HepG2 (cell line): ENCODE measurements around the gene THADA. TPM values are rescaled to one million over a fixed set of nuclear protein-coding genes. Genes with fewer than 3 reads are reported as not detected.
A peak's percentile ranks its signal among the peaks of the same experiment; 100 is the strongest.

ENCODE experiments used
- ARID2 ChIP-seq: sonication (generic); formaldehyde crosslinking; IDR thresholded peaks from 2 replicates; pipeline ENCODE4 v1.8.1; 2022; ENCODE audit warnings: mild to moderate bottlenecking, missing genetic modification reagents, borderline replicate concordance
- ASH2L ChIP-seq: fragments of 300-600, 200-600 bp; sonication (generic); IDR thresholded peaks from 2 replicates; pipeline ENCODE4 v1.7.0; 2017; ENCODE audit warnings: low read depth, mild to moderate bottlenecking, moderate library complexity, mixed read lengths, low read length; ENCODE audit not compliant: insufficient read length
- BRCA1 ChIP-seq: sonication (generic); formaldehyde crosslinking; IDR thresholded peaks from 2 replicates; pipeline ENCODE4 v1.4.0; 2020; ENCODE audit warnings: missing genetic modification reagents
- CSRNP2 ChIP-seq: sonication (generic); formaldehyde crosslinking; conservative IDR thresholded peaks from 2 replicates; pipeline ENCODE4 v1.8.0; 2022; ENCODE audit warnings: low read depth, missing genetic modification reagents
- GMEB1 ChIP-seq: sonication (generic); formaldehyde crosslinking; IDR thresholded peaks from 2 replicates; pipeline ENCODE4 v1.5.1; 2020; ENCODE audit warnings: missing genetic modification reagents, mild to moderate bottlenecking, borderline replicate concordance
- KAT2B ChIP-seq: fragments of 150-350 bp; IDR thresholded peaks from 2 replicates; pipeline ENCODE4 v1.6.1; 2014; ENCODE audit warnings: low read depth, low read length, borderline replicate concordance
- MAX ChIP-seq: IDR thresholded peaks from 2 replicates; pipeline ENCODE4 v1.6.1; 2012; ENCODE audit warnings: inconsistent platforms
- MIER2 ChIP-seq: IDR thresholded peaks from 2 replicates; pipeline ENCODE4 v1.6.1; 2016; ENCODE audit warnings: missing biosample characterization, missing genetic modification reagents
- NFYB ChIP-seq: sonication (generic); formaldehyde crosslinking; IDR thresholded peaks from 2 replicates; pipeline ENCODE4 v1.4.0; 2020; ENCODE audit warnings: missing genetic modification reagents
- NR2F2 ChIP-seq: IDR thresholded peaks from 2 replicates; pipeline ENCODE4 v1.6.1; 2012; ENCODE audit warnings: low read depth, inconsistent platforms, borderline replicate concordance
- ONECUT2 ChIP-seq: sonication (generic); formaldehyde crosslinking; IDR thresholded peaks from 2 replicates; pipeline ENCODE4 v1.4.0; 2020; ENCODE audit warnings: missing genetic modification reagents
- PPARG ChIP-seq: conservative IDR thresholded peaks from 2 replicates; pipeline ENCODE4 v1.6.1; 2016; ENCODE audit warnings: missing biosample characterization, missing genetic modification reagents
- SMAD9 ChIP-seq: sonication (generic); formaldehyde crosslinking; IDR thresholded peaks from 2 replicates; pipeline ENCODE4 v1.5.1; 2020; ENCODE audit warnings: mild to moderate bottlenecking, missing genetic modification reagents
- SP1 ChIP-seq, 2 experiments: fragments of 450-650 bp in 1 of 2; sonication (generic) in 1 of 2; formaldehyde crosslinking in 1 of 2; IDR thresholded peaks; 2 replicates each; pipeline versions ENCODE4 v1.4.0 to v1.6.1; 2016 to 2020; ENCODE audit warnings: missing genetic modification reagents in 1 of 2
- THAP7 ChIP-seq: sonication (generic); formaldehyde crosslinking; IDR thresholded peaks from 2 replicates; pipeline ENCODE4 v1.8.1; 2023; ENCODE audit warnings: mild to moderate bottlenecking, missing genetic modification reagents
- U2AF2 ChIP-seq: fragments of 200-400 bp; formaldehyde crosslinking; IDR thresholded peaks from 2 replicates; pipeline ENCODE4 v1.6.1; 2017; ENCODE audit warnings: low read depth, mild to moderate bottlenecking, low read length
- ZBTB3 ChIP-seq: sonication (generic); formaldehyde crosslinking; IDR thresholded peaks from 2 replicates; pipeline ENCODE4 v1.4.0; 2020; ENCODE audit warnings: low read depth, mild to moderate bottlenecking, moderate library complexity, missing genetic modification reagents, borderline replicate concordance
- ZBTB44 ChIP-seq: sonication (generic); formaldehyde crosslinking; IDR thresholded peaks from 2 replicates; pipeline ENCODE4 v1.4.0; 2020; ENCODE audit warnings: missing genetic modification reagents
- ZMAT5 ChIP-seq: sonication (generic); formaldehyde crosslinking; IDR thresholded peaks from 2 replicates; pipeline ENCODE4 v1.5.0; 2020; ENCODE audit warnings: mild to moderate bottlenecking, low read depth, missing genetic modification reagents, borderline replicate concordance
- ZNF20 ChIP-seq: sonication (generic); formaldehyde crosslinking; IDR thresholded peaks from 2 replicates; pipeline ENCODE4 v1.4.0; 2020; ENCODE audit warnings: mild to moderate bottlenecking, moderate library complexity, missing genetic modification reagents
- ZNF256 ChIP-seq: sonication (generic); formaldehyde crosslinking; conservative IDR thresholded peaks from 2 replicates; pipeline ENCODE4 v1.4.0; 2020; ENCODE audit warnings: missing genetic modification reagents
- ZNF333 ChIP-seq: sonication (generic); formaldehyde crosslinking; IDR thresholded peaks from 2 replicates; pipeline ENCODE4 v1.4.0; 2020; ENCODE audit warnings: mild to moderate bottlenecking, missing genetic modification reagents, borderline replicate concordance
- ZNF354B ChIP-seq: sonication (generic); formaldehyde crosslinking; IDR thresholded peaks from 2 replicates; pipeline ENCODE4 v1.8.0; 2022; ENCODE audit warnings: mild to moderate bottlenecking, missing genetic modification reagents
- ZNF382 ChIP-seq: sonication (generic); formaldehyde crosslinking; IDR thresholded peaks from 2 replicates; pipeline ENCODE4 v1.5.0; 2020; ENCODE audit warnings: missing genetic modification reagents, mild to moderate bottlenecking, borderline replicate concordance
- ZNF558 ChIP-seq: sonication (generic); formaldehyde crosslinking; IDR thresholded peaks from 2 replicates; pipeline ENCODE4 v1.9.0; 2022; ENCODE audit warnings: mild to moderate bottlenecking, missing genetic modification reagents, borderline replicate concordance
- ZSCAN30 ChIP-seq: sonication (generic); formaldehyde crosslinking; IDR thresholded peaks from 2 replicates; pipeline ENCODE4 v1.5.0; 2020; ENCODE audit warnings: mild to moderate bottlenecking, missing genetic modification reagents
- polyA plus RNA-seq, 8 experiments: library from polyadenylated mRNA; depleted of rRNA in 3 of 8; stranded (reverse) in 7 of 8; unstranded in 1 of 8; fragments of >200 nt; fragmentation: Illumina TruSeq in 4 of 8; extraction: Trizol in 4 of 8; gene quantifications; 2 replicates each; pipeline versions ENCODE4 v1.2.1 to v1.2.3, GENCODE V29; 2011 to 2016; ENCODE audit warnings: low read depth in 4 of 8, missing spikeins in 1 of 8, mixed read lengths in 1 of 8; ENCODE audit not compliant: insufficient read depth in 1 of 8
- total RNA-seq, 5 experiments: library from RNA; depleted of rRNA; stranded (reverse); fragments of >200 nt; fragmentation: Illumina TruSeq; extraction: Trizol; gene quantifications; 2 replicates each; pipeline ENCODE4 v1.2.3, GENCODE V29; 2016; ENCODE audit warnings: low read depth in 1 of 5

The THADA gene
- total and polyA plus RNA-seq, 2 of the 13 experiments (the other 11 are each of a cell fraction or from before 2014, with no cell fraction given): 12.7 to 21.7 TPM

DNA sequence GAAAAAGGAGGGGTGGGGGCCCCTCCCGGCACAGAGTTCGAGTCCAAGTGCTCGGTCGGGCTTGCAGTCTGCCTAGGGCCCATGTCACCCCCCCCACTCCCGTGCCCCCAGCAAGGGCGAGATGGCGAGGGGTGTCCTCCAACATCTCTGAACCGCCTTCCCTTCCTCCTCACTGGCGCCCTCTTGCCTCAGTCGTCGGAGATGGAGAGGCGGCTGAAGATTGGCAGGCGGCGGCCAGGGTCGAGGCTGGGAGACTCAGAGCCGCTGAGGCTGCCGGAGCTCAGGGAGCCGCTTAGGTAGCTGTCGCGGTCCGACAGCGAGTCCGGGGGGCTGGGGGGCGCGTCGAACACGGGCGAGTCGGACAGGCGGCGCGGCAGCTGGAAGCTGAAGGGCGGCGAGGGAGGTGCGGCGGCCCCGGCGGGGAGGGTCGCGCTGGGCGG lies 371.7 kb downstream of the THADA start (continued):
- no peak for TF ChIP-seq ZBTB44 (CRISPR knock-in tag)
- no peak for TF ChIP-seq NR2F2
- no peak for TF ChIP-seq U2AF2
- TF ChIP-seq ZNF256 (CRISPR knock-in tag): no peak
- TF ChIP-seq ZNF20 (CRISPR knock-in tag): no peak
- no peak for TF ChIP-seq CSRNP2 (CRISPR knock-in tag)
- TF ChIP-seq ASH2L: peak; percentile 22
- TF ChIP-seq ZMAT5: no peak
- TF ChIP-seq SP1 (IDR thresholded peaks at IDR 0.05): no peak
- TF ChIP-seq SP1 (CRISPR knock-in tag; IDR thresholded peaks at IDR 0.05): peak; percentile 13; the same call in 1 of the 2 replicates
- 0 out of 2 replicates have a peak, but pooled peaks have one; percentile 36 for TF ChIP-seq PPARG (CRISPR knock-in tag)
- TF ChIP-seq ZBTB3 (CRISPR knock-in tag): no peak
- no peak for TF ChIP-seq NFYB (CRISPR knock-in tag)
- TF ChIP-seq ARID2: no peak
- TF ChIP-seq GMEB1: no peak; the same call in 1 of the 2 replicates
- no peak for TF ChIP-seq ZSCAN30 (CRISPR knock-in tag)
- TF ChIP-seq ZNF558 (CRISPR knock-in tag): no peak
- TF ChIP-seq MIER2 (CRISPR knock-in tag): no peak
- no peak for TF ChIP-seq ZNF354B (CRISPR knock-in tag)
- TF ChIP-seq BRCA1: no peak
- TF ChIP-seq ONECUT2: no peak
- TF ChIP-seq SMAD9 (CRISPR knock-in tag): 0 out of 2 replicates have a peak, but pooled peaks have one; percentile 37
- no peak for TF ChIP-seq KAT2B
- no peak for TF ChIP-seq THAP7 (CRISPR knock-in tag)
- TF ChIP-seq ZNF333: no peak
- no peak for TF ChIP-seq ZNF382
- no peak for TF ChIP-seq MAX
